OCI-LY3 (cell line): ENCODE results near the gene COL13A1.

Experiments used
- EZH2phosphoT487 ChIP-seq: fragments of 200-600 bp; shearing (Covaris generic); IDR thresholded peaks from 2 replicates; pipeline ENCODE4 v1.6.1; 2018; ENCODE audit warnings: antibody characterized with exemption, mixed run types, low read depth
- TF ChIP-seq, protein P1 (sequence below): fragments of 200-600, 300-600 bp; sonication (generic); IDR thresholded peaks from 2 replicates; pipeline ENCODE4 v1.5.1; 2014; ENCODE audit warnings: antibody characterized with exemption, low read length, low read depth

- TF ChIP-seq, protein P1, sequence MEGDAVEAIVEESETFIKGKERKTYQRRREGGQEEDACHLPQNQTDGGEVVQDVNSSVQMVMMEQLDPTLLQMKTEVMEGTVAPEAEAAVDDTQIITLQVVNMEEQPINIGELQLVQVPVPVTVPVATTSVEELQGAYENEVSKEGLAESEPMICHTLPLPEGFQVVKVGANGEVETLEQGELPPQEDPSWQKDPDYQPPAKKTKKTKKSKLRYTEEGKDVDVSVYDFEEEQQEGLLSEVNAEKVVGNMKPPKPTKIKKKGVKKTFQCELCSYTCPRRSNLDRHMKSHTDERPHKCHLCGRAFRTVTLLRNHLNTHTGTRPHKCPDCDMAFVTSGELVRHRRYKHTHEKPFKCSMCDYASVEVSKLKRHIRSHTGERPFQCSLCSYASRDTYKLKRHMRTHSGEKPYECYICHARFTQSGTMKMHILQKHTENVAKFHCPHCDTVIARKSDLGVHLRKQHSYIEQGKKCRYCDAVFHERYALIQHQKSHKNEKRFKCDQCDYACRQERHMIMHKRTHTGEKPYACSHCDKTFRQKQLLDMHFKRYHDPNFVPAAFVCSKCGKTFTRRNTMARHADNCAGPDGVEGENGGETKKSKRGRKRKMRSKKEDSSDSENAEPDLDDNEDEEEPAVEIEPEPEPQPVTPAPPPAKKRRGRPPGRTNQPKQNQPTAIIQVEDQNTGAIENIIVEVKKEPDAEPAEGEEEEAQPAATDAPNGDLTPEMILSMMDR = no peak
- no peak for TF ChIP-seq EZH2phosphoT487
Measured at GRCh38 chr10:69958556-69958902, 156.8 kb downstream of the COL13A1 start.
